Neural progenitor cell (in vitro differentiated cells): ENCODE results near the gene CCDC169. TPM values are rescaled to one million over a fixed set of nuclear protein-coding genes. Genes with fewer than 3 reads are reported as not detected.

Experiments
- DNase-seq: peaks from one replicate; pipeline ENCODE4 v3.0.0-alpha.2; 2016; ENCODE audit warnings: low spot score
- H2AFZ ChIP-seq: fragments of 200-600 bp; sonication (generic); replicated peaks from 2 replicates; pipeline ENCODE4 v1.6.1; 2016; ENCODE audit warnings: antibody characterized with exemption
- H3F3A ChIP-seq: fragments of 200-600 bp; sonication (generic); 2 replicates; pipeline ENCODE4 v1.6.1; 2016; ENCODE audit warnings: antibody characterized with exemption, low read depth
- H3K27ac ChIP-seq: fragments of 200-600 bp; sonication (generic); 2 replicates; pipeline ENCODE4 v1.5.1; 2016; ENCODE audit warnings: mild to moderate bottlenecking
- H3K27me3 ChIP-seq: fragments of 200-600 bp; sonication (generic); 2 replicates; pipeline ENCODE4 v1.6.1; 2016; ENCODE audit warnings: mild to moderate bottlenecking, moderate library complexity
- H3K36me3 ChIP-seq: fragments of 200-600 bp; sonication (generic); 2 replicates; pipeline ENCODE4 v1.5.1; 2016
- H3K4me1 ChIP-seq: fragments of 200-600 bp; sonication (generic); 2 replicates; pipeline ENCODE4 v1.6.1; 2016; ENCODE audit warnings: mixed run types
- H3K4me2 ChIP-seq: fragments of 200-600 bp; sonication (generic); 2 replicates; pipeline ENCODE4 v1.6.1; 2016
- H3K4me3 ChIP-seq: fragments of 200-600 bp; sonication (generic); 2 replicates; pipeline ENCODE4 v1.5.1; 2016
- H3K79me2 ChIP-seq: fragments of 200-600 bp; sonication (generic); 2 replicates; pipeline ENCODE4 v1.6.1; 2016; ENCODE audit warnings: low read depth
- H3K9ac ChIP-seq: fragments of 200-600 bp; sonication (generic); 2 replicates; pipeline ENCODE4 v1.6.1; 2016
- H3K9me3 ChIP-seq: fragments of 200-600 bp; sonication (generic); 2 replicates; pipeline ENCODE4 v1.5.1; 2016; ENCODE audit warnings: low read depth
- H4K20me1 ChIP-seq: fragments of 200-600 bp; sonication (generic); 2 replicates; pipeline ENCODE4 v1.6.1; 2016; ENCODE audit warnings: low read depth
- H3K27ac Mint-ChIP-seq: 3 replicates; pipeline ENCODE4 v1.8.0; 2021; ENCODE audit warnings: mixed read lengths
- H3K27me3 Mint-ChIP-seq: 2 replicates; pipeline ENCODE4 v1.8.0; 2022; ENCODE audit warnings: low read depth, mild to moderate bottlenecking, inconsistent platforms, moderate library complexity, mixed read lengths; ENCODE audit not compliant: insufficient read depth
- H3K36me3 Mint-ChIP-seq: 3 replicates; pipeline ENCODE4 v1.8.0; 2021; ENCODE audit warnings: mixed read lengths
- H3K4me1 Mint-ChIP-seq: 3 replicates; pipeline ENCODE4 v1.8.0; 2021; ENCODE audit warnings: mixed read lengths
- H3K4me3 Mint-ChIP-seq: 3 replicates; pipeline ENCODE4 v1.8.0; 2021; ENCODE audit warnings: mild to moderate bottlenecking, moderate library complexity, mixed read lengths
- H3K9me3 Mint-ChIP-seq: 3 replicates; pipeline ENCODE4 v1.8.0; 2020; ENCODE audit warnings: mixed read lengths
- CTCF ChIP-seq: fragments of 200-600 bp; sonication (generic); IDR thresholded peaks from 2 replicates; pipeline ENCODE4 v1.5.1; 2017; ENCODE audit warnings: antibody characterized with exemption, mild to moderate bottlenecking
- EZH2 ChIP-seq: fragments of 200-600 bp; sonication (generic); IDR thresholded peaks from 2 replicates; pipeline ENCODE4 v1.6.1; 2017; ENCODE audit warnings: antibody characterized with exemption, mild to moderate bottlenecking, moderate library complexity
- EZH2phosphoT487 ChIP-seq: fragments of 200-600 bp; sonication (generic); IDR thresholded peaks from 2 replicates; pipeline ENCODE4 v1.6.1; 2017; ENCODE audit warnings: antibody characterized with exemption
- total RNA-seq: library from RNA; depleted of rRNA; stranded (reverse); fragments of >200 nt; gene quantifications from 2 replicates; pipeline ENCODE4 v1.2.3, GENCODE V29; 2015; ENCODE audit warnings: low replicate concordance

Gene CCDC169
- total RNA-seq, 1 donor from 2014 or later = 6.3 TPM

GRCh38 chr13:36344886-36345437, 47.3 kb upstream of the CCDC169 start:
- peaks cover 18% of the 10 kb centered on the region for H3K27me3 ChIP-seq
- no peak overlapping the region for H2AFZ ChIP-seq
- peak overlapping the region; percentile 90 for H3K27ac Mint-ChIP-seq
- H3K27ac ChIP-seq = no peak overlapping the region
- peak overlapping the region; percentile 73 for H3K4me2 ChIP-seq
- peaks cover 4% of the 10 kb centered on the region for H3K9me3 Mint-ChIP-seq
- H3K4me3 Mint-ChIP-seq = peak overlapping the region; percentile 95
- H3F3A ChIP-seq = peaks cover 5% of the 10 kb centered on the region
- DNase-seq = peak; percentile 34
- peaks cover 8% of the 10 kb centered on the region for H4K20me1 ChIP-seq
- no peaks in the 10 kb centered on the region for H3K9me3 ChIP-seq
- H3K4me3 ChIP-seq = peak overlapping the region; percentile 77
- peaks cover 15% of the 10 kb centered on the region for H3K36me3 Mint-ChIP-seq
- H3K9ac ChIP-seq = no peak overlapping the region
- H3K27me3 Mint-ChIP-seq = no peaks in the 10 kb centered on the region
- peaks cover 54% of the 10 kb centered on the region for H3K79me2 ChIP-seq
- TF ChIP-seq EZH2 (no peak), EZH2phosphoT487 (no peak), CTCF (no peak)
- no peaks in the 10 kb centered on the region for H3K36me3 ChIP-seq
- peaks cover 3% of the 10 kb centered on the region for H3K4me1 ChIP-seq
- peaks cover 17% of the 10 kb centered on the region for H3K4me1 Mint-ChIP-seq

- peaks cover 3% of the 10 kb centered on the region for H3K4me1 ChIP-seq
- peaks cover 18% of the 10 kb centered on the region for H3K27me3 ChIP-seq
- peaks cover 5% of the 10 kb centered on the region for H3F3A ChIP-seq
- no peak for TF ChIP-seq CTCF
- no peak for TF ChIP-seq EZH2phosphoT487
- no peak for TF ChIP-seq EZH2
- peaks cover under 1% of the 10 kb centered on the region for H3K27me3 Mint-ChIP-seq
- peaks cover 60% of the 10 kb centered on the region for H3K79me2 ChIP-seq
- peaks cover 9% of the 10 kb centered on the region for H3K9me3 Mint-ChIP-seq
- H3K36me3 ChIP-seq = no peaks in the 10 kb centered on the region
- H4K20me1 ChIP-seq = peaks cover 8% of the 10 kb centered on the region
- no peak for DNase-seq
- peak overlapping the region; percentile 77 for H3K4me3 ChIP-seq
- H3K4me3 Mint-ChIP-seq = peak overlapping the region; percentile 95
- peaks cover 20% of the 10 kb centered on the region for H3K36me3 Mint-ChIP-seq
- no peak overlapping the region for H3K27ac Mint-ChIP-seq
- no peak overlapping the region for H3K9ac ChIP-seq
- H2AFZ ChIP-seq = no peak overlapping the region
- peak overlapping the region; percentile 73 for H3K4me2 ChIP-seq
- no peaks in the 10 kb centered on the region for H3K9me3 ChIP-seq
- peaks cover 17% of the 10 kb centered on the region for H3K4me1 Mint-ChIP-seq
- no peak overlapping the region for H3K27ac ChIP-seq
Observed at GRCh38 chr13:36344173-36344572, 46.6 kb upstream of the CCDC169 start.

GRCh38 chr13:36343766-36344165, 46.2 kb upstream of the CCDC169 start:
- Histone ChIP-seq H3K4me2 (no peak overlapping the region), H3K4me1 (peaks cover 4% of the 10 kb centered on the region), H3K27ac (no peak overlapping the region), H3K36me3 (no peaks in the 10 kb centered on the region), H2AFZ (no peak overlapping the region), H3K4me3 (no peak overlapping the region), H3K9me3 (no peaks in the 10 kb centered on the region), H4K20me1 (peaks cover 12% of the 10 kb centered on the region), H3F3A (peaks cover 5% of the 10 kb centered on the region), H3K9ac (no peak overlapping the region), H3K27me3 (peaks cover 18% of the 10 kb centered on the region), H3K79me2 (peaks cover 64% of the 10 kb centered on the region)
- peaks cover 3% of the 10 kb centered on the region for H3K27me3 Mint-ChIP-seq
- peak overlapping the region; percentile 95 for H3K4me3 Mint-ChIP-seq
- peaks cover 17% of the 10 kb centered on the region for H3K4me1 Mint-ChIP-seq
- peaks cover 13% of the 10 kb centered on the region for H3K9me3 Mint-ChIP-seq
- TF ChIP-seq EZH2phosphoT487 (no peak), CTCF (no peak), EZH2 (no peak)
- DNase-seq = no peak
- H3K36me3 Mint-ChIP-seq = peaks cover 22% of the 10 kb centered on the region
- no peak overlapping the region for H3K27ac Mint-ChIP-seq
